ENCODE results near the gene ADARB2.

ADARB2 gene

GRCh38 chr10:1216574-1217236 lies 520.6 kb downstream of the ADARB2 start:
- DNase-seq (ENCODE audit: low read depth in 2 of 2, low spot score in 1 of 2) = no peak

- DNase-seq (ENCODE audit: low read depth in 2 of 2, low spot score in 1 of 2) = no peak
Observed at GRCh38 chr10:1215862-1216573, 521.3 kb downstream of the ADARB2 start.

- DNase-seq (ENCODE audit: low read depth in 2 of 2, low spot score in 1 of 2) = no peak
Observed at GRCh38 chr10:1214882-1215540, 522.3 kb downstream of the ADARB2 start.

- DNase-seq (ENCODE audit: low read depth in 2 of 2, low spot score in 1 of 2) = no peak
Observed at GRCh38 chr10:1214071-1214675, 523.2 kb downstream of the ADARB2 start.

- no peak for DNase-seq (ENCODE audit: low read depth in 2 of 2, low spot score in 1 of 2)
Observed at GRCh38 chr10:1213252-1214070, 523.9 kb downstream of the ADARB2 start.

GRCh38 chr10:1212571-1213141 lies 524.7 kb downstream of the ADARB2 start:
- no peak for DNase-seq (ENCODE audit: low read depth in 2 of 2, low spot score in 1 of 2)

DNA sequence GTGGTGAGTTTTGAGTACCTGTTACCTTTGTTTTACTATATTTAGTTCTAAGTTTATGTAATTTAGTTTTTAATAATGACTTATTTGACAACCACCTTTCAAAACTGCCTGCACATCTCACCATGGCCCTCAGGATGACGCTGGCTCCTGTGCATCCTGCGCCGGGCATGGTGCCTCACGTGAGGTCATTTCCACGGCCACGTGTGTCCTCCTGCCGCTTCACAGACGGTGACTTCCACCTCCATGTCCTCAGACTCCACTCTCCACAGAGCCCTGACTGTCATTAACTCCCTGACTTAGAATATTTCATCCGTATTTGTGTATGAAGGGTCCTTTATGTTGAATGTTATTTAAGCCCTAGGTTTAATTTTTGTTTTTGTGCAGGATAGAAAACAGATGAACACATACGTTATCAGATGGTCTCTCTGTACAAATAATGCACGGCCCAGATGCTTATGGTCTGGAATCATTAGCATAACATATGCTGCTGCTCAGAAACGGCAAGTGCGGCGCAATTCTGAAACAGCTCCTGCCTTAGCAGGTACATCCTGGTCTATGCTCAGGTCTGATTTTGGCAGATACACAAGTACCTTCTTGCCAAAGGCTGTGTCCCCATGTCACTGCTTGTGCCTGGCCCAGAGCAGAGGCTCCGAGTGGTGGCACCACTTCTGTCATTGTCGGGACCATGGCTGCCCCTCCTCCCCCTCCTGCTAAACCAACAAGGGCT lies 525.3 kb downstream of the ADARB2 start:
- no peak for DNase-seq (ENCODE audit: low read depth in 2 of 2, low spot score in 1 of 2)

- DNase-seq (ENCODE audit: low read depth in 2 of 2, low spot score in 1 of 2) = no peak
Observed at GRCh38 chr10:1210667-1211066, 526.7 kb downstream of the ADARB2 start.

- DNase-seq (ENCODE audit: low read depth in 2 of 2, low spot score in 1 of 2) = no peak
Observed at GRCh38 chr10:1209355-1209979, 527.9 kb downstream of the ADARB2 start.

DNA sequence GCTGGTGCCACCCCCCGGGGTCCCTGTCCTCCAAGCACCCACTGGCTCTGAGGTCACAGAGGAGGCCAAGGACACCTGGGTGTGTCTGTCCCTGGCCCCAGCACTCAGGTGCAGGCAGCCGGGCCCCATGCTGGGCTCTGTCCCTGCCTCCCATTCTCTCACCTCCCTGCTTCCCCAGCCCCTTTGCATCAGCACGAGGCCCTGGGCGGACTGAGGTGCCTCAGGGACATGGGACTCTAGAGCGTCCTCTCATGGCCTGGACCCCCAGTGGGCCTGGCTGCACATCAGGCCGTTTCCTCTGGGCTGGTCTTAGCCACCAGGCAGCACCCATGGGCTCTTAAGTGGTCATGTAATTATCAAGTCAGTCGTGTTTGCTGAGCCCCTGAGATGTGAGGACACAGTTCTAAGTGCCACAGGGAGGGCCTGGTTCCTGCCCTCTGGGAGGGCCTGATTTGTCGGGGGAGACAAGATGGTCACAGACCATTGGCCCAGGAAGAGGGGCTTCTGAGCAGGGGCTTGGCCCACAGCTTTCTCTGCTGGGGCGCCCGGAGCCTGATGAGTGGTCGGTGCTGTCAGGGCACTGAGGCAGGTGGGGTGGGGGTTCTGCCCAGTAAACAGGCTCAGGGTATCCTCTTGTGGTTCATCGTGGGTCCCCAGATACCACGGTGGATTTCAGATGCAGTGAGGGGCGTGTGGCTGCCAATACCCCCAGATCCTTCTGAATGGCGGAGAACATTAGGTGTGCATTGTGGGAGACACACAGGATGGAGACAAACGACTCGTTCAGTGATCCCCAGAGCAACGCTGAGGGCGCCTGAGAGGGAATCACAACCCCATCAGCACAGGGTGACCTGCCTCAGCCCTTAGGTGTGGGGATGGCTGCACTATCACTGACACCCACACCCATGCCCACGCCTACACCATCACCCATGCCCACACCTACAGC lies 528.7 kb downstream of the ADARB2 start:
- DNase-seq (ENCODE audit: low read depth in 2 of 2, low spot score in 1 of 2) = no peak

GRCh38 chr10:1206601-1207000 lies 530.7 kb downstream of the ADARB2 start:
- no peak for DNase-seq (ENCODE audit: low read depth in 2 of 2, low spot score in 1 of 2)

GRCh38 chr10:1206101-1206500 lies 531.2 kb downstream of the ADARB2 start:
- DNase-seq (ENCODE audit: low read depth in 2 of 2, low spot score in 1 of 2) = no peak

DNA sequence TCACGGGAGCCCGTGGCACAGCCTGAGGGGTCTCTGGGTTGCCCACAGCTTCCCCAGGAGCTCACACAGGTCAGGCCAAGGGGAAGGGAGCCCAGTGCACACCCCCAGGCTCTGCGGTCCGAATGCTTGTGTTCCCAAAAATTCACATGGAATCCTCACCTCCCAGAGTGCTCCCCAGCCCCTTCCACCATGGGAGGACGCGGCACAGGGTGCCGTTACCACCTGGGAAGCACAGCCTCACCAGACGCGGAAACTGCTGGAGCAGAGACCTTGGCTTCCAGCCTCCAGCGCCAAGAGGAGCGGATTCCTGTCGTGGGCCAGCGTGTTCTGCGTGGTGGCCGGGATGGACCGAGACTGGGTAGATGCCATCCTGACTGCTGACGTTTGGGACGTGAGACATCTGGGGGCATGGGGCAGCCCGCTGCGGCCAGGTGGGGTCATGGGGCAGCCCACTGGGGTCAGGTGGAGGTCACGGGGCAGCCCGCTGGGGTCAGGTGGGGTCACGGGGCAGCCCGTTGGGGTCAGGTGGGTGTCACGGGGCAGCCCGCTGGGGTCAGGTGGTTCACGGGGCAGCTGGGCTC lies 531.8 kb downstream of the ADARB2 start:
- no peak for DNase-seq (ENCODE audit: low read depth in 2 of 2, low spot score in 1 of 2)

GRCh38 chr10:1204434-1205326 lies 532.6 kb downstream of the ADARB2 start:
- DNase-seq (ENCODE audit: low read depth in 2 of 2, low spot score in 1 of 2) = no peak

DNA sequence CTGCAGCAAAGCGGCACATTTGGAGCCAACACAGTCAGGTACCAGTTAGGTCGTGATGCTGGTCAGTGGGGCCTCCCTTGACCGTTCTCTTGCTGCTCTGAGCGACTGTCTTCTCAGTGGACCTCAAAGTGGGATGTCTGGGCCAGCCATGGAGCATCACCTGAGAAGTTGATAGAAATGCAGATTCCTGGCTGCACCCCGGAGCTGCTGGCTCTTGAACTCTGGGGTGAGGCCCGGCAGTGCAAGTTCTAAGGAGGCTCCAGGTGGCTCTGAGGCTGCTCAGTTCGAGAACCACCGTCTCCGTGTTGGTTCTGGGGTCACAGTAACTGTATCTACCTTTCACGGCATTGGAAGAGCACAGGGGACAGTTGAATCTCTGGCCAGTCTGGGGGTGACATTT lies 533.6 kb downstream of the ADARB2 start:
- DNase-seq (ENCODE audit: low read depth in 2 of 2, low spot score in 1 of 2) = no peak

DNA sequence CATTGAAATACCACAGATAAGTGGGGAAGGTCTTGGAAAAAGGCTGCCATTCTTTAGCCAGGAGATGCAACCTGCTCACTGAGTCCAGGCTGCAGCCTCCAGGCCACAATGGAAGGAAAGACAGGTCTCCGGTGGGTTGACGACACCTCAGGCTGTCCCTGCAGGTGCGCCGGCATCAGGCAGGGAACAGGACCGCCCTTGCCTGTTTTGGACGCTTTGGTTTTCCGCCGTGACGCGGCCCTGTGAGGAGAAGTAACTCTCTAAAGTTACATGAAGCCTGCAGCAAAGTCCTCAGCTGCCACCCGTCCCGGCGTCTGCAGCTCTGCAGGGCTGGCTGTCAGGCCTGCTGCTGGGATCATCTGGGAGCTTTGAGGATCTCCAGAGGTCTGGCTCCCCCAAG lies 534.1 kb downstream of the ADARB2 start:
- DNase-seq (ENCODE audit: low read depth in 2 of 2, low spot score in 1 of 2) = no peak

DNA sequence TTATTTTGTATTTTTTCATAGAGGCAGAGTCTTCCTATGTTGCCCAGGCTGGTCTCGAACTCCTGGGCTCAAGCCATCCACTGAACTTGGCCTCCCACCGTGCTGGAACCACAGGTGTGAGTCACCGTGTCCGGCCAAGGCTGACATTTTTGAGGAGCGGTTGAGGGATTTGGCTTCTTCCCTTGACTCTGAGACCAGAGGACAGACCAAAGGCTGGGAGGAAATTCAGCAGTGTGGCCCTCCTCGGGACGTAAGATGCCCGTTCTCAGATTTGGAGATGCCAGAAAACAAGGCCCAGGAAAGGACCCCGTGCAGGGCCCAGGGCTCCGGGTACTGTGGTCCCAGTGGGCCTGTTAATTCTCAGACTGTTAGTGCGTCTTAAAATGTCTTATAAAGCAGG lies 535.0 kb downstream of the ADARB2 start:
- no peak for DNase-seq (ENCODE audit: low read depth in 2 of 2, low spot score in 1 of 2)
